ENCODE data around the gene PRKG1. TPM values are rescaled to one million over a fixed set of nuclear protein-coding genes. Genes with fewer than 3 reads are reported as not detected.
"Not testable (repeated sequence)": the region's sequence is repeated elsewhere in the genome, so short reads cannot be mapped to it uniquely, and the experiment has no call there.

Gene PRKG1
- total RNA-seq, 1 donor = 19.5 TPM

- no peak for DNase-seq (ENCODE audit: insufficient read length, low spot score, missing footprints)
- H2AFZ ChIP-seq (ENCODE audit: low read length) = no peak overlapping the region
- no peak overlapping the region for H3K4me3 ChIP-seq (ENCODE audit: insufficient read depth, low read length)
- H3K36me3 ChIP-seq (ENCODE audit: insufficient read depth, low read length) = no peaks in the 10 kb centered on the region
- no peaks in the 10 kb centered on the region for H3K27me3 ChIP-seq (ENCODE audit: insufficient read depth, low read length)
- H3K4me1 ChIP-seq (ENCODE audit: insufficient read depth, low read length) = no peaks in the 10 kb centered on the region
- no peak overlapping the region for H3K27ac ChIP-seq (ENCODE audit: low read depth, low read length)
- H3K9me3 ChIP-seq (ENCODE audit: low read depth, low read length) = no peaks in the 10 kb centered on the region
- H3K79me2 ChIP-seq (ENCODE audit: insufficient read depth, low read length) = no peaks in the 10 kb centered on the region
- TF ChIP-seq, protein P1, sequence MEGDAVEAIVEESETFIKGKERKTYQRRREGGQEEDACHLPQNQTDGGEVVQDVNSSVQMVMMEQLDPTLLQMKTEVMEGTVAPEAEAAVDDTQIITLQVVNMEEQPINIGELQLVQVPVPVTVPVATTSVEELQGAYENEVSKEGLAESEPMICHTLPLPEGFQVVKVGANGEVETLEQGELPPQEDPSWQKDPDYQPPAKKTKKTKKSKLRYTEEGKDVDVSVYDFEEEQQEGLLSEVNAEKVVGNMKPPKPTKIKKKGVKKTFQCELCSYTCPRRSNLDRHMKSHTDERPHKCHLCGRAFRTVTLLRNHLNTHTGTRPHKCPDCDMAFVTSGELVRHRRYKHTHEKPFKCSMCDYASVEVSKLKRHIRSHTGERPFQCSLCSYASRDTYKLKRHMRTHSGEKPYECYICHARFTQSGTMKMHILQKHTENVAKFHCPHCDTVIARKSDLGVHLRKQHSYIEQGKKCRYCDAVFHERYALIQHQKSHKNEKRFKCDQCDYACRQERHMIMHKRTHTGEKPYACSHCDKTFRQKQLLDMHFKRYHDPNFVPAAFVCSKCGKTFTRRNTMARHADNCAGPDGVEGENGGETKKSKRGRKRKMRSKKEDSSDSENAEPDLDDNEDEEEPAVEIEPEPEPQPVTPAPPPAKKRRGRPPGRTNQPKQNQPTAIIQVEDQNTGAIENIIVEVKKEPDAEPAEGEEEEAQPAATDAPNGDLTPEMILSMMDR (IDR thresholded peaks at IDR 0.05; ENCODE audit: extremely low read depth, low read depth, low read length) = no peak
- no peaks in the 10 kb centered on the region for H4K20me1 ChIP-seq (ENCODE audit: insufficient read depth, low read length)
- no peak overlapping the region for H3K4me2 ChIP-seq (ENCODE audit: insufficient read depth, low read length)
These were observed 608.9 kb downstream of the PRKG1 start for GRCh38 chr10:51683031-51683691.

GRCh38 chr10:51685768-51686167 is 611.5 kb downstream of the PRKG1 start:
- Histone ChIP-seq H3K4me3 (ENCODE audit: insufficient read depth, low read length) (no peak overlapping the region), H3K27ac (ENCODE audit: low read depth, low read length) (no peak overlapping the region), H3K79me2 (ENCODE audit: insufficient read depth, low read length) (no peaks in the 10 kb centered on the region), H3K4me1 (ENCODE audit: insufficient read depth, low read length) (no peaks in the 10 kb centered on the region), H3K4me2 (ENCODE audit: insufficient read depth, low read length) (no peak overlapping the region), H3K36me3 (ENCODE audit: insufficient read depth, low read length) (no peaks in the 10 kb centered on the region), H4K20me1 (ENCODE audit: insufficient read depth, low read length) (no peaks in the 10 kb centered on the region), H3K9me3 (ENCODE audit: low read depth, low read length) (no peaks in the 10 kb centered on the region), H3K27me3 (ENCODE audit: insufficient read depth, low read length) (no peaks in the 10 kb centered on the region), H2AFZ (ENCODE audit: low read length) (no peak overlapping the region)
- DNase-seq (ENCODE audit: insufficient read length, low spot score, missing footprints) = peak; percentile 3
- TF ChIP-seq, protein P1 (IDR thresholded peaks at IDR 0.05; ENCODE audit: extremely low read depth, low read depth, low read length) = no peak

DNA sequence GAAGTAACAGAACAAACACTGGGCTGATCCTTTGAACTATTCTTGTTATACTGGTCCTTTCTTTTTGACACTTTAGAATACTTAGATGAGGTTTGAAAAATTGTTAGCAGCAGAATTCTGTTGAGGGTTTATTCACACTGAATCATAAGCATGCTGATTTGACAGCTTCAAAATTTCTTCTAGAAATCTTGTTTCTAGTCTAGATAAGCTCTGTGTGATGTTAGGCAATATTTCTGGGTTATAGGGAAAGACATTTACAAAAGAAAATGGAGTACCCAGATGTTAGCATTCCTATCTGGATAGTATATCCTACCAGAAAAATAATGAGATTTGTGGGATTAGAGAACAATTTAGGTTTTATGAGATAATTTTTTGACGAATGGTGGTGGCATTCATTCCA is 613.0 kb downstream of the PRKG1 start:
- H3K79me2 ChIP-seq (ENCODE audit: insufficient read depth, low read length) = no peaks in the 10 kb centered on the region
- H2AFZ ChIP-seq (ENCODE audit: low read length) = no peak overlapping the region
- H3K4me2 ChIP-seq (ENCODE audit: insufficient read depth, low read length) = no peak overlapping the region
- no peaks in the 10 kb centered on the region for H3K36me3 ChIP-seq (ENCODE audit: insufficient read depth, low read length)
- no peaks in the 10 kb centered on the region for H3K4me1 ChIP-seq (ENCODE audit: insufficient read depth, low read length)
- no peaks in the 10 kb centered on the region for H3K27me3 ChIP-seq (ENCODE audit: insufficient read depth, low read length)
- H4K20me1 ChIP-seq (ENCODE audit: insufficient read depth, low read length) = no peaks in the 10 kb centered on the region
- H3K4me3 ChIP-seq (ENCODE audit: insufficient read depth, low read length) = no peak overlapping the region
- DNase-seq (ENCODE audit: insufficient read length, low spot score, missing footprints) = no peak
- TF ChIP-seq, protein P1 (IDR thresholded peaks at IDR 0.05; ENCODE audit: extremely low read depth, low read depth, low read length) = no peak
- no peaks in the 10 kb centered on the region for H3K9me3 ChIP-seq (ENCODE audit: low read depth, low read length)
- no peak overlapping the region for H3K27ac ChIP-seq (ENCODE audit: low read depth, low read length)

GRCh38 chr10:51688826-51689225 is 614.5 kb downstream of the PRKG1 start:
- not testable (repeated sequence) for DNase-seq (ENCODE audit: insufficient read length, low spot score, missing footprints); H3K79me2 ChIP-seq (ENCODE audit: insufficient read depth, low read length); H3K4me2 ChIP-seq (ENCODE audit: insufficient read depth, low read length); H3K9me3 ChIP-seq (ENCODE audit: low read depth, low read length); H3K36me3 ChIP-seq (ENCODE audit: insufficient read depth, low read length); H4K20me1 ChIP-seq (ENCODE audit: insufficient read depth, low read length); H2AFZ ChIP-seq (ENCODE audit: low read length); H3K4me3 ChIP-seq (ENCODE audit: insufficient read depth, low read length); H3K27ac ChIP-seq (ENCODE audit: low read depth, low read length); H3K27me3 ChIP-seq (ENCODE audit: insufficient read depth, low read length); H3K4me1 ChIP-seq (ENCODE audit: insufficient read depth, low read length)
